GM18870 (cell line): ENCODE measurements around the gene TCERG1.

ENCODE experiments used
- ATAC-seq: cut with Tn5 transposase; IDR thresholded peaks from one replicate; pipeline ENCODE4 v1.9.1; 2021; ENCODE audit warnings: moderate library complexity; ENCODE audit not compliant: unreplicated experiment

TCERG1 gene

GRCh38 chr5:146451411-146451810, 4.3 kb downstream of the TCERG1 start:
- ATAC-seq = no peak

DNA sequence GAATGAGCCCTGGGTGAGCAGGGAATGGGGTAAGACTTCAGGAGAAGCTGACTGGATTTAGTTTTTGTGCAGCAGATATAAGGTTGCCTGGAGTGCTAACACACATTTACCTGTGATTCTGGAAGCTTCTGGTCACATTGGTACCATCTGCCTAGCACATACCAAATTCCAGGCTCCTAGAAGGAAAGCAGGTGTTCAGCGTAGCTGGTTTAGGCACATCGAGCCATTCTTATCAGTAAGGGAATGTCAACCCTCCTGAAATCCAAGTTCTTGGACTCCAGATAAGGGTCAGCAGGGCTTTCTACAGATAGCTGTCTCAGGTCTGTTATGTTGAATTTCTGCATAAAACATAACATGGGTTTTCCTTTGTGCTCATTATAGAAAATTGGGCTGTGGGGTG, 10.3 kb downstream of the TCERG1 start:
- no peak for ATAC-seq

- ATAC-seq = no peak
Observed at GRCh38 chr5:146458894-146459293, 11.8 kb downstream of the TCERG1 start.

GRCh38 chr5:146461319-146461718, 14.2 kb downstream of the TCERG1 start:
- ATAC-seq = no peak

DNA sequence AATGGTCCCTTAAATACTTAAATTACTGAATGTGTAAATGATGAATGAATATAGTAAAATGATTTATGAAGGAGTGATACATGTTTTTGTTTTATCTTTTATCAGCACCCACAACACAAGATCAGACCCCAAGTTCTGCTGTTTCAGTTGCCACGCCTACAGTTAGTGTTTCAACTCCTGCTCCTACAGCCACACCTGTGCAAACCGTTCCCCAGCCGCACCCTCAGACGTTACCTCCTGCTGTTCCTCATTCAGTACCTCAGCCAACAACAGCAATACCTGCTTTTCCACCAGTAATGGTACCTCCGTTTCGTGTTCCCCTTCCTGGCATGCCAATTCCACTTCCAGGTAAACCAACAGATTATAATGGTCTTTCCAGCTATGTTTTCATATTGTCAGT, 16.3 kb downstream of the TCERG1 start:
- no peak for ATAC-seq

GRCh38 chr5:146466521-146467349, 19.6 kb downstream of the TCERG1 start:
- ATAC-seq = no peak

GRCh38 chr5:146467760-146468159, 20.6 kb downstream of the TCERG1 start:
- no peak for ATAC-seq

DNA sequence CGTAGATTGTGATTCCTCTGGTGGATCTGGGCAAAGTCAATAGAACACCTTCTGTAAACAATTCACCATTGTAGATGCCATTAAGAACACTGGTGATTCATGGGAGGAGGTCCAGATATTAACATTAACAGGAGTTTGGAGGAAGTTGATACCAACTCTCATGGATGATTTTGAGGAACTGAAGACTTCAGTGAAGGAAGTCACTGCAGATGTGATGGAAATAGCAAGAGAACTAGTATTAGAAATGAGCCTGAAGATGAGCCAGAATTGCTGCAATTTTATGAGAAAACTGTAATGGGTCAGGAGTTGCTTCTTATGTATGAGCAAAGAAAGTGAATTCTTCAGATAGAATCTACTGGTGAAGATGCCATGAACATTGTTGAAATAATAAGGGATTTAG, 26.9 kb downstream of the TCERG1 start:
- ATAC-seq = no peak

DNA sequence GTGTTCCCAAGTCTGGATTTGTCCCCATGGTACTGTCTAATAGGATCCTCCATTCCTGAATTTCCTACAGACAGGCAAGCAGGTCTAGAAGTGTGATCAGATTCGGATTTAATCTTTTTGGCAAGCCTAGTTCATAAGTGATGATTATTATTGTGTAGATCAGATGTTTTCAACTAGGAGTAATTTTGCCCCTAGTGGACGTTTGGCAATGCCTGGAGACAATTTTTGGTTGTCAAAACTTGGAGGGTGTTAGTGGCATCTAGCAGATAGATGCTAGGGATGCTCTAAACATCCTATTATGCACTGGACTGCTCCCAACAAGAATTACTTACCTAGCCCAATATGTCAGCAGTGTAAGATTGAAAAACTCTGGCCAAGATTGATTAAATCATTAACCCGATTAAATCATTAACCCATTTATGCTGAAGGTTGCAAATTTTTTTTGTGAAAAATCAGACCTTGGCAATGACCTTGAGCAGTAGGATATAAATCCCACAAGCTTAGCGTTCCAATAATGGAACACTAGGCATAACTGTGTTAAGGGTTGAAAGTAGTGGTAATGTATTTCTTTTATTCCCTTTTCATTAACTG, 28.2 kb downstream of the TCERG1 start:
- no peak for ATAC-seq

- no peak for ATAC-seq
Observed at GRCh38 chr5:146475906-146476305, 28.8 kb downstream of the TCERG1 start.

- ATAC-seq = no peak
Observed at GRCh38 chr5:146482775-146483174, 35.6 kb downstream of the TCERG1 start.

- ATAC-seq = no peak
Observed at GRCh38 chr5:146484714-146485391, 37.7 kb downstream of the TCERG1 start.

DNA sequence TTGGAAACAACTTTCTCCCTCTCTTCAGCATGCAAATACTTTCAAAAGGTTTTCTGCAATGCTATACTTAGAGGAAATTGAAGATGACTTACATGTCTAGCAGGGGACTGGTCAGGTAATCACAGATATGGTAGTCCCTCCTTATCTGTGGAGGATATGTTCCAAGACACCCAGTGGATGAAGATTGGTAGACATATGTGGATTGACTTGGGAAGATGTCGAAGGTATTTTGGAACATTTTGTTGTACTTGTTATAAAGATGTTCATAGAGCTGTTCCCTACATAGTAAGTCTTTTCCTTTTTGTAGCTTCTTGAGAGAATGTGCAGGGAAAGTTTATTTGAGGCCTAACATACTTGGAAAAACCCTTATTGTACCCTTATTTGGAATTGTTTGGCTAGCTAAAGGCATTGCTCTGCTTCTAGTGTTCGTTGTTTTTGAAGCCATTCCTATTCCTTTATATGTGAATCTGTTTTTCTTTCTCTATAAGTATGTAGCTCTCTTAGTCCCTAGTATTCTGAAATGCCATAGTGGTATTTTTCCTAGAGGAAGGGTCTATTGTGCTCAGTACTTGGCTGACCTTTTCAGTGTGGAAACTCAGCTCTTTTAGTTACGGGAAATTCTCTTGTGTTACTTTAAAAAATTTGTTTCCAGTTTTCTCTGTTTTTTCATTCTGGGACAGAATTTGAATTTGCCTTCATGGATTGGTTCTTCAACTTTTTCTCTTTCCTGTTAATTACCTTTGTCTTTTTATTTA, 43.1 kb downstream of the TCERG1 start:
- no peak for ATAC-seq

DNA sequence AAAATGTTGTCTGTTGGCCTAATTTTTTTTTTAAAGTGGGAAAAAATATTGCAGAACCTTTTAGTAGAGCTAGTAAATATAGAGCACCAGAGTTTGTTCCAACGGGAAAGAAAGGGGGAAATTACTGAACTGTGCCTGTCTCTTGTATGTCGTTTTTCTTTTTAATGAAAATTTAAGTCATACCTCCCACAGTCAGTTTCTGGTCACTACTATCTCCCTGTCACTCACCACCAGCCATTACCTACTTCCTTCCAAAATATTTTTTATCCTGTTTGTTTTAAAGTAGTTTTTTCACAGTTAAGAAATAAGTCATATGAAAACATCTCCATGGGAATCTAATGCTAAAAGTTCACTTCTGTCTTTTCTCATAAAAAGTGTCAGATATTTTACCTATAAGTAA, 47.5 kb downstream of the TCERG1 start:
- no peak for ATAC-seq

DNA sequence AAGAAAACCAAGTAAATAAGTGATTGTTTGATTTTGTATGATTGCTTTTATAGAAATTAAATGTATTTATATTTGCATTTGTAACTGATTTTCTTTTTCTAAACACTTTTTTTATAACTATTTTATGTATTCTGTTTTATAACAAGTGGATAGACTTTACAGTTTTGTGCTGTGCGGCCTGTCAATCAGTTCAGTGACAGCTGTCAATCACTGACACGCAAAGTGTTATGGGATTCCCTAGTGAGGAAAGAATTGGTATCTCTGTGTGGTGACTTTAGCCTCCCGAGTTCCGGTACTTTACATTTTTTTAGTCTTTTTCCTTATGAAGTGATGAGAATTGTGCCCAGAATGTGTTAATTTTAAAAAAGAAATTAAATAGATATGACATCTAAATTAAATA, 52.5 kb downstream of the TCERG1 start:
- no peak for ATAC-seq

- ATAC-seq = no peak
Observed at GRCh38 chr5:146507428-146507827, 60.3 kb downstream of the TCERG1 start.

DNA sequence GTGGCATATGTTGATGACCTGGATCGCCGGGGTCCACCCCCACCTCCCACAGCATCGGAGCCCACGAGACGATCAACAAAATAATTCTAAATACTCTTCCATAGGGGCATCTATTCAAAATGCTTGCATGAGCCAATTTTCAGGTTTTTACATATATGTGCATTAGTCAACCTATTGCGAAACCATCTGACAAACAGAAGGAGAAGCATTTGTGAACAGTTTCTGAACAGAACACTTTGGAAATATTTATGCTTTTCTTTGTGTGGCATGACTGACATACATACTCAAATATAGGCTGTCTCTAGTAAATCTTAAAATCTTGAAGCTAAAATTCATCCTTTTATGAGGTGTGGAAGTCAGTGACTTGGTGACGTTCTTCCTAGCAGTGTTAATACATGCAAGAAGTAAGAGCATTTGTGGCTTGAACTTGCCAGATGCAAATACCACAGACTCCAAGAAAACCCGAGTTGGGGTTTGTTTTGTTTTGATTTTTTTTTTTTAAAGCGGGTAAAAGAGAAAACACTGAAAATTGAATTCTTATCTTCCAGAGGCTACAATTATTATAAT, 63.5 kb downstream of the TCERG1 start:
- ATAC-seq = no peak

DNA sequence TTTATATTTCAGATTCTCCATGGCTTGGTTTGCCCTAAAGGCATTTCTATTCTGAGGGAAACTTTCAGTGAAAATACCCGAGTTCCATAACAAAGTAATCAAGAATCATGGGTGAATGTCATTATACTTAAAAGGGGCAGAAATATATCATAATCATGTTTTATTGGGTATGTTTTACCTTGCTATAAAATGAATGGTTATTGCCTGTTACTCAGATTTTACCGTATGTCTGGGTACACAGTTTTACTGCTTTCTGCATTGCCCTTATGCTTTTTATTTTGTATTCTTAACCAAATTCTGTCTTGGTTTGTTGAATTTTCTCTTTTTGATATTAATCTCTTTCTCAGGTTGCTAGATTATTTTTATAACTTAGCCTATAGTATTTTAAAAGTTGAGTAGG, 66.3 kb downstream of the TCERG1 start:
- ATAC-seq = no peak

- no peak for ATAC-seq
Observed at GRCh38 chr5:146514575-146514974, 67.4 kb downstream of the TCERG1 start.

DNA sequence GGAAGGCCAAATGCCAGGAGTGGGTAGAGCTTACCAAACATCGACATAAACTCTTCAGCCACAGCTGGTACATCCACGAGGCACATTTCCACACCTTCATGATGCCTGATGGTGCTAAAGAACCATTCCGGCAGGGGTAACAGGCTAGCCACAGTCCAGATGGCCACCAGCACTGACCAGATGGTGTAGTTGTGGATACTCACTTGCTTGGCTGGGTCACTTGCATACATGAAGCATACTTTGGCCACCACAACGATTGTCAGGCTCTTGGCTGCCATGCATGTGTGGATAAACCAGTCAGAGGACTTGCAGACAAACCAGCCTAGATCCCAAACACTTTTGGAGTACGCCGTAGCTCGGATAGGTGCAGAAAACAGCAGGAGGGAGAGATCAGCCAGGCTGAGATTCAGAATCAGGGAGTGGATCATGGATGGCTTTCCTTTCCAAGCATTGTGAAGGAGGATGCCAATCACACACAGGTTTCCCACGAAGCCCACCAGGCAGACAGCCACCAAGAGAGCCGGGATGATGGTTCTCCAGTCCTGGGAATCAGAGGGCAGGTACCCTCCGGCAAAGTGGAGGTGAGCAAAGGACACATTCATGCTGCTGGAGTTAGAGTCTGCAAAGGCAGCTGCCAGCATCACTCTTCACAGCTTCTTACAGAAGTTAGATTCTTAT, 68.5 kb downstream of the TCERG1 start:
- ATAC-seq = no peak

- ATAC-seq = no peak
Observed at GRCh38 chr5:146516151-146516475, 69.0 kb downstream of the TCERG1 start, which contains the start of gene GPR151. Gene GPR151 (minus strand): TSS chr5:146516190. CDS start chr5:146516113, 77 bp downstream.
